Measurements from ENCODE around the gene FAM50B. TPM values are rescaled to one million over a fixed set of nuclear protein-coding genes. Genes with fewer than 3 reads are reported as not detected.
A peak's percentile ranks its signal among the peaks of the same experiment; 100 is the strongest.

The FAM50B gene, protein sequence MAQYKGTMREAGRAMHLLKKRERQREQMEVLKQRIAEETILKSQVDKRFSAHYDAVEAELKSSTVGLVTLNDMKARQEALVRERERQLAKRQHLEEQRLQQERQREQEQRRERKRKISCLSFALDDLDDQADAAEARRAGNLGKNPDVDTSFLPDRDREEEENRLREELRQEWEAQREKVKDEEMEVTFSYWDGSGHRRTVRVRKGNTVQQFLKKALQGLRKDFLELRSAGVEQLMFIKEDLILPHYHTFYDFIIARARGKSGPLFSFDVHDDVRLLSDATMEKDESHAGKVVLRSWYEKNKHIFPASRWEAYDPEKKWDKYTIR
- 10.6 TPM for total RNA-seq
- long read RNA-seq, transcript FAM50B-202 (1 exons, 1,935 nt): major isoform, 16 of 32 reads
- long read RNA-seq, transcript FAM50B-203 (2 exons, 1,643 nt): major isoform, 16 of 32 reads
- long read RNA-seq, partial matches to known transcripts: 0 of 32 reads
- long read RNA-seq, other reads (novel, unspliced or antisense): 0 of 32 reads

DNA sequence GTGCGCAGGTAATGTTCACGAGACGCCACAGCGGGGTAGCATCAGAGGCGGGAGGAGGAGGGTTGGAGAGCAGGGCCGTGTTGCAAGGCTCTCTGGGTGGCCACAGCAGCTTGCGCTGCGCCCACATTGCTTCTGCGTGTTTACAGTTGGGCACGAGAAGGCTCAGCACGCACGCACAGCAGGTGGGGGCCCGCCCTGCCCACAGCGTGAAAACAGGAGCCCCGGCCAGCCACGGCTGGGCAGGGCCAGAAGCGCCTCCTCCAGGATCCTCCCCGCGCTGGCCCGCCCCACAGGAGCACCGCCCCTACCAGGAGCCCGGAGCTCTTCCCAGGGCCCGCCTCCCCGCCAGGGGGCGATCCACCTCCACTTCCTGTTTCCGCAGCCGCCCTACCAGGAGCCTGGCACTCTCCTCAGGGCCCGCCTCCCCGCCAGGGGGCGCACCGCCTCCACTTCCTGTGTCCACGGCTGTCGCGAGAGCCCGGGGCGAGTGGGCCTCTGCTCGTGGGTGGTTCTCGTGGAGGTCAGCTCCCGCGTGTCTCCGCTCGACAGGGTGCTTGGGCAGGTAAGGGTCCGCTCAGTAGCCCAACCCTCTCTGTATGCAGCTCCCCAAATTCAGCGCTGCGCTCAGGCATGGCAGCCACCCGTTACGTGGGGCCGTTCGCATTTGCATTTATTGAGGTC lies at the start of gene FAM50B:
TSS of gene FAM50B (plus strand) at position 449 of the 681 bp plus-strand sequence. CDS start 439 bp downstream, outside the sequence.
- DNase-seq: peak; percentile 94
- peak; percentile 98 to 99 for ATAC-seq
- no peaks in the 10 kb centered on the region for H3K9me3 ChIP-seq
- no peaks in the 10 kb centered on the region for H3K27me3 ChIP-seq (ENCODE audit: low read depth)
- H3K27ac ChIP-seq: peak within 1 kb of the TSS; percentile 76
- H3K4me1 ChIP-seq: peaks cover 24% of the 10 kb centered on the region
- H3K36me3 ChIP-seq: no peaks in the 10 kb centered on the region
- intact Hi-C loops (cut with DNase I): no loop called here
- peak within 1 kb of the TSS; percentile 63 for H3K4me3 ChIP-seq
- TF ChIP-seq, protein P1, sequence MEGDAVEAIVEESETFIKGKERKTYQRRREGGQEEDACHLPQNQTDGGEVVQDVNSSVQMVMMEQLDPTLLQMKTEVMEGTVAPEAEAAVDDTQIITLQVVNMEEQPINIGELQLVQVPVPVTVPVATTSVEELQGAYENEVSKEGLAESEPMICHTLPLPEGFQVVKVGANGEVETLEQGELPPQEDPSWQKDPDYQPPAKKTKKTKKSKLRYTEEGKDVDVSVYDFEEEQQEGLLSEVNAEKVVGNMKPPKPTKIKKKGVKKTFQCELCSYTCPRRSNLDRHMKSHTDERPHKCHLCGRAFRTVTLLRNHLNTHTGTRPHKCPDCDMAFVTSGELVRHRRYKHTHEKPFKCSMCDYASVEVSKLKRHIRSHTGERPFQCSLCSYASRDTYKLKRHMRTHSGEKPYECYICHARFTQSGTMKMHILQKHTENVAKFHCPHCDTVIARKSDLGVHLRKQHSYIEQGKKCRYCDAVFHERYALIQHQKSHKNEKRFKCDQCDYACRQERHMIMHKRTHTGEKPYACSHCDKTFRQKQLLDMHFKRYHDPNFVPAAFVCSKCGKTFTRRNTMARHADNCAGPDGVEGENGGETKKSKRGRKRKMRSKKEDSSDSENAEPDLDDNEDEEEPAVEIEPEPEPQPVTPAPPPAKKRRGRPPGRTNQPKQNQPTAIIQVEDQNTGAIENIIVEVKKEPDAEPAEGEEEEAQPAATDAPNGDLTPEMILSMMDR (IDR thresholded peaks at IDR 0.05): peak; percentile 95

DNA sequence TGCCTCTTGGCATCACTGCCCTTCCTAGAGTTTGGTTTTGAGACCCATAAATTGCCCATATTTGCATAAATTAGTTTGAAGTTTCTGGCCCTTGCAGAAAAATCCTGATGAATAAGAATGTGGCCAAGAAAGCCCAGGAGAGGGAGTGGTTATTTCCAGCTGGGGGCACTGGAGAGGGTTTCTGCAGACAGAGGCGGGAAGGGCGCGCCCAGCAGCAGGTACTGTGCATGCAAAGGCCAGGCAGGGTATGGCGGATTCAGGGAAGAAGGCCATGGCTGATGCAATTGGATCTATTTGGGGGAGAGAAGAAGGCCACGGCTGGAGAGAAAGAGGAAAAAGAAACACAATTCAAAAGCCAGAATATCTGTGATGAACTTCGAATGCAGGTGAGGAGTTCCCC lies 49.5 kb upstream of the FAM50B start:
- Histone ChIP-seq H3K27ac (no peak overlapping the region), H3K4me3 (no peak overlapping the region), H3K4me1 (peaks cover 37% of the 10 kb centered on the region)

DNA sequence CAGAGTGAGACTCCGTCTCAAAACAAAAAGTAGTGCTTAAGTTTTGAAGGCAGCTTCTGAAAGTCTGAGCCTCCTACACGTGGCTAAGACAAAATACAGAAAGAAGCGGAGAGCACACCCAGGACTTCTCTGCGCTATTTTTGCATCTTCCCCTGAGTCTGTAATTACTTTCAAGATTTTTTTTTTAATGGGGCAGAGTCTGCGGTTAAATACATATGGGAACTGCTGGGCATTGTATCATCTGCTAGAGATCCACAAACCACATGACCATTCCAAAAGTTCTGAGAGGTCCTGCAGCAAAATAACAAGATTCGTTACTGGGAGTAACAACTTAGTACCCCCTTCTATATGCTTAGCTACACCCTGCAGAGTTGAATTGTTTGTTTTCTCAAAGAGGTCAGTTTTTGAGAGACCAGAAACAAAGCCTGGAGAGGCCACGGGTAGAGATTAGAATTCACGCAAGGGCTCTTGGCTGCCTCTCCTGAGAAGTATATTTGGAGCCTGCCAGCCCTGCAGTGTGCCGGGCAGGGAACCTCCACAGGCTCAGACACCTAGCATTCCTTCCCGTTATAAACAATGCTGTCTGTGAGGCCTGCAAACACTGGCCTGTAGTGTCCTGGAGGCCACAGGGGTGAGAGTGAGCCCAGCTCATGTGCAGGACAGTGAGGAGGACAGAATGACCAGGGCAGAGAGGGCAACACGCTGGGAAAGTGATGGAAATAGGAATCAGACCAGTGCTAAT lies 48.2 kb upstream of the FAM50B start:
- no peaks in the 10 kb centered on the region for H3K27me3 ChIP-seq (ENCODE audit: low read depth)
- no peak overlapping the region for H3K4me3 ChIP-seq
- H3K27ac ChIP-seq: no peak overlapping the region
- TF ChIP-seq, protein P1 (IDR thresholded peaks at IDR 0.05): no peak
- DNase-seq (no peak), ATAC-seq (peak; percentile 72 to 73)
- intact Hi-C loops (cut with DNase I): no loop called here
- H3K9me3 ChIP-seq: no peaks in the 10 kb centered on the region
- H3K4me1 ChIP-seq: peaks cover 37% of the 10 kb centered on the region
- H3K36me3 ChIP-seq: no peaks in the 10 kb centered on the region

More for the DNA sequence above, 49.5 kb upstream of the FAM50B start:
- H3K36me3 ChIP-seq: no peaks in the 10 kb centered on the region
- TF ChIP-seq, protein P1 (IDR thresholded peaks at IDR 0.05): no peak
- no peaks in the 10 kb centered on the region for H3K9me3 ChIP-seq
- ATAC-seq: no peak
- no peaks in the 10 kb centered on the region for H3K27me3 ChIP-seq (ENCODE audit: low read depth)
- intact Hi-C loops (cut with DNase I): no loop called here
- no peak for DNase-seq

DNA sequence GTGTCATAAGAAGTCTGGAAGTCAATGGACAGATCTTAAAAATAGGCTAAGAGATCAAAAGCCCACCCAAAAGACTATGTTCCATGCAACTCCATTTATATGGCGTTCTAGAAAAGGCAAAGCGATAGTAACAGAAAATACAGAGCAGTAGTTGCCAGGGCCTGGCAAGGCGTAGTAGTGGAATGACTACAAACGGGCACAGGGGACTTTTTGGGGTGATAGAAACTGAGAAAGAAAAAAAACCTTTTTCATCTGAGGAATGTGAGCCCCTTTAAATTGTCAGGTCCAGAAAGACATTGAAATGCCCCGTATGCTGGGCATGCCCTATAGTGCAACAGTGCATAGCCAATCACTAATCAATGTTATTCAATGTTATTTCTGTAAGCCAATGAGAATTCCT lies 47.2 kb upstream of the FAM50B start:
- TF ChIP-seq, protein P1 (IDR thresholded peaks at IDR 0.05): no peak
- Histone ChIP-seq H3K4me3 (no peak overlapping the region), H3K27me3 (ENCODE audit: low read depth) (no peaks in the 10 kb centered on the region), H3K4me1 (peaks cover 32% of the 10 kb centered on the region), H3K9me3 (no peaks in the 10 kb centered on the region), H3K27ac (no peak overlapping the region), H3K36me3 (no peaks in the 10 kb centered on the region)
- intact Hi-C loops (cut with DNase I): no loop called here
- no peak for DNase-seq
- no peak for ATAC-seq

All from lower lobe of right lung (tissue), 2 donors.